H1 (cell line): Measurements from ENCODE around the gene EWSR1. TPM values are rescaled to one million over a fixed set of nuclear protein-coding genes. Genes with fewer than 3 reads are reported as not detected.

Experiments used
- CTCF ChIA-PET: fragments of 300-600 bp; sonication (Branson Sonifier 250); formaldehyde crosslinking; loops from one replicate; lab custom pipeline; 2021; ENCODE audit not compliant: partially characterized antibody; lab: Charles Lee
- POLR2A ChIA-PET: fragments of 300-600 bp; sonication (Branson Sonifier 250); formaldehyde crosslinking; loops from one replicate; lab custom pipeline; 2021; ENCODE audit warnings: inconsistent platforms; ENCODE audit not compliant: partially characterized antibody; lab: Charles Lee
- DNase-seq, 2 experiments: peaks; one replicate each; pipeline versions ENCODE4 v3.0.0 to v3.0.0-alpha.2; 2010 to 2022; ENCODE audit warnings: low spot score in 2 of 2, low read depth in 1 of 2, mixed read lengths in 1 of 2
- FAIRE-seq: peaks from 2 replicates; lab custom pipeline; 2011; peaks lifted over from hg19 to GRCh38; lab: Jason Lieb, UNC
- H2AFZ ChIP-seq: 2 replicates; pipeline ENCODE4 v1.8.1; 2012; ENCODE audit warnings: low read length, inconsistent platforms
- H2AK5ac ChIP-seq: 2 replicates; pipeline ENCODE4 v1.6.1; 2013; ENCODE audit warnings: low read depth, low read length
- H2BK120ac ChIP-seq: replicated peaks from 2 replicates; pipeline ENCODE3; 2013; ENCODE audit warnings: low read depth, low read length, inconsistent platforms
- H2BK12ac ChIP-seq: 2 replicates; pipeline ENCODE4 v1.6.1; 2013; ENCODE audit warnings: low read depth, low read length
- H2BK15ac ChIP-seq: 2 replicates; pipeline ENCODE4 v1.6.1; 2013; ENCODE audit warnings: low read length
- H2BK20ac ChIP-seq: 2 replicates; pipeline ENCODE4 v1.6.1; 2013; ENCODE audit warnings: low read length
- H2BK5ac ChIP-seq: 2 replicates; pipeline ENCODE4 v1.6.1; 2013; ENCODE audit warnings: low read depth, low read length
- H3K14ac ChIP-seq: 2 replicates; pipeline ENCODE4 v1.6.1; 2013; ENCODE audit warnings: inconsistent platforms; ENCODE audit not compliant: insufficient read length
- H3K18ac ChIP-seq: 2 replicates; pipeline ENCODE4 v1.6.1; 2013; ENCODE audit warnings: low read length; ENCODE audit errors: extremely low read depth
- H3K23ac ChIP-seq: 2 replicates; pipeline ENCODE4 v1.6.1; 2013; ENCODE audit warnings: inconsistent platforms; ENCODE audit not compliant: insufficient read length
- H3K23me2 ChIP-seq: 2 replicates; pipeline ENCODE4 v1.6.1; 2013; ENCODE audit warnings: low read depth, low read length
- H3K27ac ChIP-seq: 2 replicates; pipeline ENCODE4 v1.6.1; 2011; ENCODE audit warnings: low read depth, low read length, inconsistent platforms
- H3K27me3 ChIP-seq, 4 experiments: replicated peaks in 1 of 4; 1 replicate in 1 of 4; 2 replicates in 3 of 4; pipeline versions ENCODE4 v1.6.1 to v1.8.1; 2011 to 2013; ENCODE audit warnings: low read length in 3 of 4, mild to moderate bottlenecking in 3 of 4, inconsistent platforms in 2 of 4, mixed read lengths in 2 of 4, moderate library complexity in 1 of 4; ENCODE audit not compliant: control insufficient read depth in 3 of 4, insufficient read depth in 3 of 4; ENCODE audit errors: extremely low read depth in 1 of 4
- H3K36me3 ChIP-seq, 4 experiments: 2 replicates each; pipeline versions ENCODE4 v1.6.1 to v1.8.1; 2011 to 2013; ENCODE audit warnings: mild to moderate bottlenecking in 4 of 4, low read length in 3 of 4, moderate library complexity in 2 of 4, control low read depth in 1 of 4, inconsistent platforms in 1 of 4; ENCODE audit not compliant: insufficient read depth in 4 of 4, control insufficient read depth in 2 of 4
- H3K4ac ChIP-seq: replicated peaks from 2 replicates; pipeline ENCODE3; 2013; ENCODE audit warnings: low read length, low read depth, mixed read lengths, inconsistent platforms; ENCODE audit not compliant: insufficient read length
- H3K4me1 ChIP-seq, 4 experiments: replicated peaks in 1 of 4; 1 replicate in 1 of 4; 2 replicates in 3 of 4; pipeline versions ENCODE4 v1.6.1 to v1.8.1; 2011 to 2013; ENCODE audit warnings: low read length in 3 of 4, inconsistent platforms in 2 of 4, mixed read lengths in 1 of 4; ENCODE audit not compliant: insufficient read depth in 4 of 4, control insufficient read depth in 3 of 4
- H3K4me2 ChIP-seq, 2 experiments: 2 replicates each; pipeline versions ENCODE4 v1.6.1 to v1.8.1; 2011 to 2013; ENCODE audit warnings: low read depth in 2 of 2, low read length in 2 of 2, control low read depth in 1 of 2, inconsistent platforms in 1 of 2, mild to moderate bottlenecking in 1 of 2; ENCODE audit not compliant: insufficient read depth in 1 of 2
- H3K4me3 ChIP-seq, 4 experiments: fragments of 200-600, 300-600 bp in 1 of 4; sonication (generic), shearing (Covaris generic), sonication (Bioruptor Twin) in 1 of 4; 2 replicates each; pipeline versions ENCODE4 v1.5.1 to v1.8.1; 2011 to 2016; ENCODE audit warnings: low read length in 4 of 4, low read depth in 3 of 4, control low read depth in 2 of 4, inconsistent platforms in 2 of 4, mild to moderate bottlenecking in 2 of 4, mixed read lengths in 1 of 4, moderate library complexity in 1 of 4; ENCODE audit not compliant: insufficient read depth in 2 of 4; ENCODE audit errors: extremely low read depth in 1 of 4
- H3K56ac ChIP-seq: replicated peaks from 2 replicates; pipeline ENCODE3; 2013; ENCODE audit warnings: low read depth, mild to moderate bottlenecking, mixed read lengths, low read length, inconsistent platforms; ENCODE audit not compliant: insufficient read length
- H3K79me1 ChIP-seq: 2 replicates; pipeline ENCODE4 v1.6.1; 2013; ENCODE audit warnings: low read depth, low read length, control low read depth
- H3K79me2 ChIP-seq, 2 experiments: 2 replicates each; pipeline versions ENCODE4 v1.6.1 to v1.8.1; 2012 to 2013; ENCODE audit warnings: low read length in 2 of 2, mild to moderate bottlenecking in 2 of 2, inconsistent platforms in 1 of 2; ENCODE audit not compliant: insufficient read depth in 2 of 2, control insufficient read depth in 1 of 2
- H3K9ac ChIP-seq, 4 experiments: replicated peaks in 1 of 4; 1 replicate in 1 of 4; 2 replicates in 3 of 4; pipeline versions ENCODE4 v1.6.1 to v1.8.1; 2011 to 2013; ENCODE audit warnings: low read depth in 3 of 4, low read length in 3 of 4, control low read depth in 2 of 4, mild to moderate bottlenecking in 2 of 4, moderate library complexity in 2 of 4, inconsistent platforms in 1 of 4; ENCODE audit errors: extremely low read depth in 1 of 4
- H3K9me3 ChIP-seq, 2 experiments: 2 replicates each; pipeline versions ENCODE4 v1.6.1 to v1.8.1; 2012 to 2013; ENCODE audit warnings: mild to moderate bottlenecking in 2 of 2, moderate library complexity in 2 of 2, control low read depth in 1 of 2, inconsistent platforms in 1 of 2, low read depth in 1 of 2, low read length in 1 of 2, mixed read lengths in 1 of 2; ENCODE audit not compliant: insufficient read depth in 2 of 2
- H4K20me1 ChIP-seq, 2 experiments: replicated peaks in 1 of 2; 2 replicates each; pipeline versions ENCODE3 to v1.8.1; 2011 to 2013; ENCODE audit warnings: inconsistent platforms in 2 of 2, low read length in 2 of 2, mild to moderate bottlenecking in 1 of 2; ENCODE audit not compliant: insufficient read depth in 2 of 2, control insufficient read depth in 1 of 2
- H4K5ac ChIP-seq: 2 replicates; pipeline ENCODE4 v1.6.1; 2013; ENCODE audit warnings: low read length, low read depth, mixed read lengths, inconsistent platforms; ENCODE audit not compliant: insufficient read length
- H4K8ac ChIP-seq: 2 replicates; pipeline ENCODE4 v1.8.0; 2013; ENCODE audit warnings: mild to moderate bottlenecking, moderate library complexity, low read length, inconsistent platforms; ENCODE audit not compliant: insufficient read depth; ENCODE audit errors: extremely low read depth
- H4K91ac ChIP-seq: replicated peaks from 2 replicates; pipeline ENCODE3; 2013; ENCODE audit warnings: low read length, mixed read lengths, inconsistent platforms; ENCODE audit not compliant: insufficient read length
- ATF3 ChIP-seq: IDR thresholded peaks from 2 replicates; pipeline ENCODE4 v1.6.1; 2011; ENCODE audit warnings: low read depth, mild to moderate bottlenecking, low read length; ENCODE audit not compliant: insufficient read depth
- JUND ChIP-seq: IDR thresholded peaks from 2 replicates; pipeline ENCODE4 v1.6.1; 2011; ENCODE audit warnings: mild to moderate bottlenecking, improper control_type of control experiment, low read length
- KDM5A ChIP-seq: fragments of 200-600 bp; IDR thresholded peaks from 2 replicates; pipeline ENCODE4 v1.7.1; 2012; ENCODE audit warnings: mild to moderate bottlenecking, low read length, inconsistent platforms, mixed read lengths
- SIN3A ChIP-seq, 2 experiments: IDR thresholded peaks in 1 of 2; conservative IDR thresholded peaks in 1 of 2; 2 replicates each; pipeline ENCODE4 v1.6.1; 2011 to 2012; ENCODE audit warnings: low read length in 2 of 2, improper control_type of control experiment in 1 of 2, low read depth in 1 of 2, mild to moderate bottlenecking in 1 of 2
- WGBS, 2 experiments: shearing (Covaris generic) in 1 of 2; methylation state at CpG; one replicate each; pipeline versions ENCODE4 v1.1.6 to v1.1.7; 2013 to 2015; ENCODE audit warnings: low lambda C conversion rate in 2 of 2, mixed read lengths in 2 of 2, inconsistent platforms in 1 of 2, low coverage in 1 of 2, missing lambda C conversion rate in 1 of 2; ENCODE audit not compliant: insufficient replicate concordance in 2 of 2, insufficient coverage in 1 of 2, insufficient read length in 1 of 2; ENCODE audit errors: extremely low coverage in 1 of 2, missing lambda C conversion rate in 1 of 2; 5-methylcytosine and 5-hydroxymethylcytosine counted together
- polyA plus RNA-seq, 7 experiments: library from polyadenylated mRNA; depleted of rRNA in 3 of 7; stranded (reverse) in 5 of 7; unstranded in 2 of 7; fragments of >200 nt in 5 of 7; fragments of 200-250 nt in 2 of 7; gene quantifications; 1 replicate in 5 of 7; 2 replicates in 1 of 7; 4 replicates in 1 of 7; pipeline versions ENCODE4 v1.2.1 to v1.2.3, GENCODE V29; 2011 to 2013; ENCODE audit warnings: missing spikeins in 2 of 7, mixed read lengths in 2 of 7
- total RNA-seq: library from RNA; stranded (reverse); fragmentation: NEBNext Ultra II Directional; extraction: Animal tissue kit (Norgen Biotek cat#: 25700); gene quantifications from 2 replicates; pipeline ENCODE4 v1.2.1, GENCODE V29; 2021

EWSR1 gene
- total and polyA plus RNA-seq, 2 of the 8 experiments (the other 6 are each of a cell fraction or from before 2014, with no cell fraction given), result 387 to 930 TPM

- Histone ChIP-seq H3K36me3 (peaks cover 0 to 12% (median 0%) of the 10 kb centered on the region in 4 experiments; a peak in 1 of 8 replicates), H3K23ac (no peak overlapping the region), H2BK5ac (0 out of 2 replicates have a peak overlapping the region, but pooled peaks have one; percentile 52), H3K4me2 (no peak overlapping the region), H3K79me2 (no peaks in the 10 kb centered on the region), H3K14ac (no peak overlapping the region), H4K8ac (no peak overlapping the region), H3K18ac (no peak overlapping the region), H4K5ac (no peak overlapping the region), H3K23me2 (peaks cover 12% of the 10 kb centered on the region; the same call in 1 of the 2 replicates), H3K79me1 (no peaks in the 10 kb centered on the region), H2AK5ac (no peak overlapping the region), H3K9me3 (peaks cover 3 to 7% of the 10 kb centered on the region in 2 experiments; a peak in 3 of 4 replicates), H3K4me1 (peaks cover 0 to 18% (median 13%) of the 10 kb centered on the region in 4 experiments; a peak in 6 of 7 replicates), H3K4ac (no peak overlapping the region), H2BK120ac (no peak overlapping the region), H2BK20ac (no peak overlapping the region), H3K56ac (no peak overlapping the region), H4K20me1 (peaks cover 6 to 13% of the 10 kb centered on the region in 2 experiments), H2BK12ac (no peak overlapping the region), H2BK15ac (peak overlapping the region; percentile 29; the same call in 1 of the 2 replicates), H4K91ac (no peak overlapping the region), H3K4me3 (no peak overlapping the region), H3K27me3 (peaks cover 26 to 39% (median 31%) of the 10 kb centered on the region in 4 experiments), H3K9ac (no peak overlapping the region), H3K27ac (no peak overlapping the region; the same call in 1 of the 2 replicates), H2AFZ (no peak overlapping the region)
- FAIRE-seq, result no peak
- ChIA-PET CTCF (interaction anchor here (1.1 to 4.1 kb wide), 8 partner anchors 8 to 65 kb away, joined by 3 to 41 read pairs (median 4); no protein-coding TSS in a partner anchor), POLR2A (interaction anchor here (0.7 to 4.4 kb wide), 6 partner anchors 9 to 56 kb away, joined by 3 to 44 read pairs (median 4); partner anchors contain the start of gene EWSR1)
- 61% methylated on average over 15 of the region's 18 CpGs; no CpG with 5 or more reads in 1 of the 2 experiments for WGBS, 2 experiments
- DNase-seq, result peak in 1 of 2 experiments; percentile 82
- TF ChIP-seq KDM5A (no peak), SIN3A (conservative IDR thresholded peaks at IDR 0.05 in 1 of 2, IDR thresholded peaks at IDR 0.05 in 1 of 2; ENCODE audit: low read depth in 1 of 2, low read length in 2 of 2) (peak in 1 of 2 experiments; percentile 65; a peak in 2 of 4 replicates), ATF3 (no peak), JUND (peak; percentile 79; the same call in 1 of the 2 replicates)
Measured at GRCh38 chr22:29310863-29311339, 42.8 kb downstream of the EWSR1 start.
